Endothelial cell (in vitro differentiated cells): Measurements from ENCODE around the gene ARRB2. TPM values are rescaled to one million over a fixed set of nuclear protein-coding genes. Genes with fewer than 3 reads are reported as not detected.

Experiments used
- DNase-seq: peaks from one replicate; pipeline ENCODE4 v3.0.0; 2021; ENCODE audit warnings: low spot score
- H3K27ac Mint-ChIP-seq: one replicate; pipeline ENCODE4 v1.8.0; 2021; ENCODE audit warnings: mixed read lengths, inconsistent platforms; ENCODE audit not compliant: unreplicated experiment
- H3K27me3 Mint-ChIP-seq: one replicate; pipeline ENCODE4 v1.8.0; 2021; ENCODE audit warnings: mild to moderate bottlenecking, moderate library complexity, mixed read lengths, inconsistent platforms; ENCODE audit not compliant: unreplicated experiment
- H3K36me3 Mint-ChIP-seq: one replicate; pipeline ENCODE4 v1.8.0; 2021; ENCODE audit warnings: mild to moderate bottlenecking, low read depth, mixed read lengths, inconsistent platforms; ENCODE audit not compliant: unreplicated experiment
- H3K4me1 Mint-ChIP-seq: one replicate; pipeline ENCODE4 v1.8.0; 2021; ENCODE audit warnings: mild to moderate bottlenecking, mixed read lengths, inconsistent platforms; ENCODE audit not compliant: unreplicated experiment
- H3K4me3 Mint-ChIP-seq: one replicate; pipeline ENCODE4 v1.8.0; 2021; ENCODE audit warnings: mild to moderate bottlenecking, mixed read lengths, inconsistent platforms; ENCODE audit not compliant: unreplicated experiment
- H3K9me3 Mint-ChIP-seq: one replicate; pipeline ENCODE4 v1.8.0; 2021; ENCODE audit warnings: mixed read lengths, inconsistent platforms; ENCODE audit not compliant: unreplicated experiment
- CTCF ChIP-seq: fragments of 200-600 bp; sonication (generic); IDR thresholded peaks from one replicate; pipeline ENCODE4 v1.5.0; 2021; ENCODE audit warnings: antibody characterized with exemption; ENCODE audit not compliant: unreplicated experiment
- total RNA-seq: library from RNA; stranded (reverse); fragmentation: NEBNext Ultra II Directional; extraction: Animal tissue kit (Norgen Biotek cat#: 25700); gene quantifications from one replicate; pipeline ENCODE4 v1.2.1, GENCODE V29; 2021; ENCODE audit not compliant: unreplicated experiment

Gene ARRB2
- total RNA-seq, 1 donor from 2014 or later, result 51.1 TPM

GRCh38 chr17:4716081-4716480, 5.6 kb downstream of the ARRB2 start:
- no peaks in the 10 kb centered on the region for H3K9me3 Mint-ChIP-seq
- H3K4me3 Mint-ChIP-seq, result no peak overlapping the region
- no peak for TF ChIP-seq CTCF
- peaks cover 10% of the 10 kb centered on the region for H3K27me3 Mint-ChIP-seq
- no peak for DNase-seq
- peaks cover 26% of the 10 kb centered on the region for H3K36me3 Mint-ChIP-seq
- H3K4me1 Mint-ChIP-seq, result peaks cover 23% of the 10 kb centered on the region
- no peak overlapping the region for H3K27ac Mint-ChIP-seq

DNA sequence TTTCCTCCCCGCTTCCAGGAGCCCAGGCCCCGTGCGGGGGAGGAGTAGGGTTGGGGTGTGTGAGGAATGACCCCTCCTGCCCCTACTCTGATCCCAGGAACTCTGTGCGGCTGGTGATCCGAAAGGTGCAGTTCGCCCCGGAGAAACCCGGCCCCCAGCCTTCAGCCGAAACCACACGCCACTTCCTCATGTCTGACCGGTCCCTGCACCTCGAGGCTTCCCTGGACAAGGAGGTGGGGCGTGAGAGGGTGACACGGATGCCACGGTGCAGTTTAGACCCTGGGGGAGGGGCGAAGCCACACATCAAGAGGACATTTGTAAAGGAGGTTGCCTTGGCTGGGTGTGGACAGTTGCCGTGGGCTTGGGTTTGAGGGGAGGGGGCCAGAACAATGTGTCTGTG, 7.4 kb downstream of the ARRB2 start:
- H3K9me3 Mint-ChIP-seq, result no peaks in the 10 kb centered on the region
- DNase-seq, result no peak

GRCh38 chr17:4718276-4718675, 7.8 kb downstream of the ARRB2 start:
- TF ChIP-seq CTCF, result no peak
- Mint-ChIP-seq H3K9me3 (no peaks in the 10 kb centered on the region), H3K4me1 (peaks cover 11% of the 10 kb centered on the region), H3K27ac (no peak overlapping the region), H3K36me3 (peaks cover 26% of the 10 kb centered on the region), H3K27me3 (peaks cover 6% of the 10 kb centered on the region), H3K4me3 (no peak overlapping the region)
- DNase-seq, result no peak

More for the DNA sequence above, 7.4 kb downstream of the ARRB2 start:
- H3K4me1 Mint-ChIP-seq, result peaks cover 11% of the 10 kb centered on the region
- H3K4me3 Mint-ChIP-seq, result no peak overlapping the region
- peaks cover 26% of the 10 kb centered on the region for H3K36me3 Mint-ChIP-seq
- no peak for TF ChIP-seq CTCF
- no peak overlapping the region for H3K27ac Mint-ChIP-seq
- H3K27me3 Mint-ChIP-seq, result peaks cover 6% of the 10 kb centered on the region

DNA sequence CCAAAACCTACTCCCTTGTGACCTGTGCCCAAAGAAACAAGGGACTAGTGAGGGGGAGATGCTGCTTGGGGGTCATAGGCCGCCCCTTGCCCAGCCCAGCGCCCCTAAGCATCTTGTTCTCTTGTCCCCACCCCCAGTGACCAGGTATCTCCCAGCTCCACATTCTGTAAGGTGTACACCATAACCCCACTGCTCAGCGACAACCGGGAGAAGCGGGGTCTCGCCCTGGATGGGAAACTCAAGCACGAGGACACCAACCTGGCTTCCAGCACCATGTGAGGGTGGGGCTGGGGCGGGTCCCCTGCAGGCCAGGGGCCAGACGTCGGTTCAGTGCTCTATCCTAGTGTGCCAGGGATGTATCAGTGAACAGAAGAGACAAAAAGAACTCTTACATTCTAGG, 8.7 kb downstream of the ARRB2 start:
- no peak overlapping the region for H3K27ac Mint-ChIP-seq
- peaks cover 11% of the 10 kb centered on the region for H3K4me1 Mint-ChIP-seq
- H3K36me3 Mint-ChIP-seq, result peaks cover 26% of the 10 kb centered on the region
- H3K27me3 Mint-ChIP-seq, result peaks cover 6% of the 10 kb centered on the region
- H3K9me3 Mint-ChIP-seq, result no peaks in the 10 kb centered on the region
- no peak overlapping the region for H3K4me3 Mint-ChIP-seq
- no peak for TF ChIP-seq CTCF
- no peak for DNase-seq

DNA sequence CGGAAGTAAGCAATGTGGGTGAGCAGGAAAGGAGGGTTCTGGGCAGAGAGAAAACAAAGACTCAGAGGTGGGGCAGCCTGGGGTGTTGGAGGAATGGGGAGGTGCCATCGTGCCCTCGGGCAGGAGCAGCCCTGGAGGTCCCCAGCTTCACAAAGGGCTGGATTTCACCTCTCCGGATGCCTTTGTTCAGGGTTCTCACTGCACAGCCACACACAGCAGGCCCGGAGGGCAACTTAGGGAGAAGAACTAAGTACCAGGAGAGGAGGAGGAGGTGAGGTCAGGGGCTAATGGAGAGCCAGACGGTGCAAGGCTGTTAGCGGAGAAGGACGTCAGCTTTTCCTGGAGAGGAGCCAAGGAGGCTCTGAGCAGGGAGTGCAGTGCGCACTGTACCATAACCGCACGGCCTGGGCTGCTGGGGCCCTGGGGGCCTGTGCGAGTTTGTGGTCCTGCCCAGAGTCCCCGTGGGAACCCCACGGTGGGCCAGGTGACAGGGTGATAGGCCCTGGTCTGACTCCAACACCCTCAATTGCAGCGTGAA, 9.3 kb downstream of the ARRB2 start:
- no peak for DNase-seq
- no peak overlapping the region for H3K4me3 Mint-ChIP-seq
- peaks cover 6% of the 10 kb centered on the region for H3K27me3 Mint-ChIP-seq
- no peaks in the 10 kb centered on the region for H3K9me3 Mint-ChIP-seq
- TF ChIP-seq CTCF, result no peak
- H3K27ac Mint-ChIP-seq, result no peak overlapping the region
- H3K36me3 Mint-ChIP-seq, result peaks cover 26% of the 10 kb centered on the region
- peaks cover 11% of the 10 kb centered on the region for H3K4me1 Mint-ChIP-seq
